OCI-LY7 (cell line): Measurements from ENCODE around the gene FAM185A. TPM values are rescaled to one million over a fixed set of nuclear protein-coding genes. Genes with fewer than 3 reads are reported as not detected.

Experiments
- BruUV-seq: library from RNA; stranded (reverse); fragments of 400-500 nt; replicated peaks from 2 replicates; lab custom pipeline; 2021; lab: Mats Ljungman, UMichigan
- CTCF ChIA-PET: fragments of 300-600 bp; sonication (Branson Sonifier 250); formaldehyde crosslinking; loops from one replicate; lab custom pipeline; 2022; ENCODE audit warnings: antibody characterized with exemption; ENCODE audit not compliant: unreplicated experiment; lab: Charles Lee
- POLR2A ChIA-PET: fragments of 300-600 bp; sonication (Branson Sonifier 250); formaldehyde crosslinking; loops from one replicate; lab custom pipeline; 2022; ENCODE audit warnings: antibody characterized with exemption; lab: Charles Lee
- DNase-seq: peaks from one replicate; pipeline ENCODE4 v3.0.0-alpha.2; 2015; ENCODE audit warnings: low spot score
- H2AFZ ChIP-seq: fragments of 200-600 bp; sonication (generic), shearing (Covaris generic); 2 replicates; pipeline ENCODE4 v1.6.1; 2014; ENCODE audit warnings: mild to moderate bottlenecking, antibody characterized with exemption, low read length, moderate library complexity
- H3K27ac ChIP-seq: fragments of 200-600 bp; sonication (generic); 2 replicates; pipeline ENCODE4 v1.5.1; 2014; ENCODE audit warnings: mixed run types, low read depth, mild to moderate bottlenecking, moderate library complexity, low read length, inconsistent platforms; ENCODE audit not compliant: poor library complexity, severe bottlenecking
- H3K36me3 ChIP-seq: fragments of 200-600 bp; sonication (generic); 2 replicates; pipeline ENCODE4 v1.6.1; 2014; ENCODE audit warnings: mild to moderate bottlenecking, antibody characterized with exemption, low read length, moderate library complexity, mixed read lengths; ENCODE audit not compliant: insufficient read depth
- H3K4me1 ChIP-seq: fragments of 200-600 bp; sonication (generic); 2 replicates; pipeline ENCODE4 v1.5.1; 2014; ENCODE audit warnings: mild to moderate bottlenecking, low read length; ENCODE audit not compliant: insufficient read depth, poor library complexity, severe bottlenecking
- H3K4me2 ChIP-seq: fragments of 200-600 bp; sonication (generic); 2 replicates; pipeline ENCODE4 v1.6.1; 2014; ENCODE audit warnings: mild to moderate bottlenecking, low read length
- H3K4me3 ChIP-seq: fragments of 200-600 bp; sonication (generic); 2 replicates; pipeline ENCODE4 v1.5.1; 2014; ENCODE audit warnings: mild to moderate bottlenecking, low read depth, low read length; ENCODE audit not compliant: poor library complexity, severe bottlenecking
- H3K79me2 ChIP-seq: fragments of 200-600 bp; sonication (generic); 2 replicates; pipeline ENCODE4 v1.6.1; 2016; ENCODE audit warnings: low read depth, mild to moderate bottlenecking, low read length, moderate library complexity, mixed read lengths; ENCODE audit not compliant: insufficient read depth
- H3K9me2 ChIP-seq: fragments of 200-600 bp; sonication (generic); 2 replicates; pipeline ENCODE4 v1.6.1; 2016; ENCODE audit warnings: mild to moderate bottlenecking, low read length, mixed read lengths; ENCODE audit not compliant: insufficient read depth
- H3K9me3 ChIP-seq: fragments of 200-600 bp; sonication (generic); 2 replicates; pipeline ENCODE4 v1.6.1; 2014; ENCODE audit warnings: mild to moderate bottlenecking, mixed run types, low read length, mixed read lengths
- H4K20me1 ChIP-seq: fragments of 200-600 bp; sonication (generic); 2 replicates; pipeline ENCODE4 v1.6.1; 2014; ENCODE audit warnings: mild to moderate bottlenecking, antibody characterized with exemption, low read length, moderate library complexity, mixed read lengths; ENCODE audit not compliant: insufficient read depth
- EZH2phosphoT487 ChIP-seq: fragments of 200-600 bp; sonication (generic); IDR thresholded peaks from 2 replicates; pipeline ENCODE4 v1.6.1; 2018; ENCODE audit warnings: low read depth, borderline replicate concordance, mild to moderate bottlenecking, mixed run types, antibody characterized with exemption, low read length, moderate library complexity, mixed read lengths
- intact Hi-C: fragments of 100-400 bp; cut with micrococcal nuclease; formaldehyde crosslinking; loops from one replicate; pipeline ENCODE4 v1.10.0; 2022; ENCODE audit not compliant: unreplicated experiment
- total RNA-seq, 2 experiments: library from RNA; depleted of rRNA in 1 of 2; stranded (reverse); fragments of >200 nt in 1 of 2; shearing (Covaris generic) in 1 of 2; gene quantifications; 2 replicates each; pipeline ENCODE4 v1.2.3, GENCODE V29; 2014 to 2022
- TF ChIP-seq, protein P1 (sequence below): fragments of 200-600 bp; sonication (generic); conservative IDR thresholded peaks from 2 replicates; pipeline ENCODE4 v1.5.1; 2014; ENCODE audit warnings: mild to moderate bottlenecking, antibody characterized with exemption, low read length, moderate library complexity, mixed read lengths

FAM185A gene
- total RNA-seq, 2 experiments from 2014 or later: 10.3 to 10.4 TPM

DNA sequence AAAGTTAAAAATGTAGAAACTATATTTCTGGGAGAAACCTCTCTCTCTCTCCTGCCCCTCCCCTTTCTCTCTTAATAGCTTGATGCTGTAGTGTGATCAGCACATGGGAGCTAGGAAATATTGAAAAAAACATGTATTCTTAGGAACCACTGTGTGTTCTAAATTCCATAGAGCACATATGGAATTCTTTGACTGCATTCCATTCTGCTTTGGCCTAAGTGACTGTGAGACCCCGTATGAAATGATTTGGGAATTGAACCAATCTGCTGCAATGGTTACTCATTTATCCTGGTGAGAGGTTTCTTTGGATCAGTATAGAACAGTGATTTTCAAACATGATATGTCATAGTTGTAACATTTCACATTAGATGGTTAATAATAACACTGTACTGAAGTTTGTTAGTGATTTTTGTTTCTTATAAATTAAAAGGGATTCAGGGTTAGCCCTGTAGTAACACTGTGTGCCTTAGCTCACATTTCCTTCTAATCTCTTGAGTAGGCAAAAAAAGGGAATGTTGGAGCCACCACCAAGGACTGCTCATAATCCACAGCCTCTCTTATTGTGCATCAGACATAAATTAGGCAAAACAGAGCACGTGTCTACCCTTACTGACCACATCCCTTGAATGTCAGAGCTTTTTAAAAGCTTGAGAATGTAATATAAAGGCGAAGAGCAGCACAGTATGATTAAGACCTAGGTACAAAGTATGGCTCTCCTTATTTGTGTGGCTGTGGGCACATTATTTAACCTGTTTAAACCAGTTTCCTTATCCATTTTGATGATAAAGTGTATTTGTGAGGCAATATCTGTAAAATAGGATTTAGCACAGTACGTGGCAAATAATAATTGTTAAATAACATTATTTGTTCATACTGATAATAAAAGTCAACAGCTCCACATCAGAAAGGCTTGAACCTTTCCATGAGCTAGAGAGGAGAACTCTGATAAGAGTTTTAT, 69.1 kb downstream of the FAM185A start:
- intact Hi-C loops: no loop called here
- BruUV-seq: no TSS peak
- Histone ChIP-seq H3K9me2 (no peaks in the 10 kb centered on the region), H3K36me3 (no peaks in the 10 kb centered on the region), H2AFZ (no peak overlapping the region), H3K27ac (no peak overlapping the region), H3K79me2 (no peaks in the 10 kb centered on the region), H3K9me3 (no peaks in the 10 kb centered on the region), H3K4me2 (no peak overlapping the region), H3K4me3 (no peak overlapping the region), H3K4me1 (no peaks in the 10 kb centered on the region), H4K20me1 (no peaks in the 10 kb centered on the region)
- TF ChIP-seq, protein P1, sequence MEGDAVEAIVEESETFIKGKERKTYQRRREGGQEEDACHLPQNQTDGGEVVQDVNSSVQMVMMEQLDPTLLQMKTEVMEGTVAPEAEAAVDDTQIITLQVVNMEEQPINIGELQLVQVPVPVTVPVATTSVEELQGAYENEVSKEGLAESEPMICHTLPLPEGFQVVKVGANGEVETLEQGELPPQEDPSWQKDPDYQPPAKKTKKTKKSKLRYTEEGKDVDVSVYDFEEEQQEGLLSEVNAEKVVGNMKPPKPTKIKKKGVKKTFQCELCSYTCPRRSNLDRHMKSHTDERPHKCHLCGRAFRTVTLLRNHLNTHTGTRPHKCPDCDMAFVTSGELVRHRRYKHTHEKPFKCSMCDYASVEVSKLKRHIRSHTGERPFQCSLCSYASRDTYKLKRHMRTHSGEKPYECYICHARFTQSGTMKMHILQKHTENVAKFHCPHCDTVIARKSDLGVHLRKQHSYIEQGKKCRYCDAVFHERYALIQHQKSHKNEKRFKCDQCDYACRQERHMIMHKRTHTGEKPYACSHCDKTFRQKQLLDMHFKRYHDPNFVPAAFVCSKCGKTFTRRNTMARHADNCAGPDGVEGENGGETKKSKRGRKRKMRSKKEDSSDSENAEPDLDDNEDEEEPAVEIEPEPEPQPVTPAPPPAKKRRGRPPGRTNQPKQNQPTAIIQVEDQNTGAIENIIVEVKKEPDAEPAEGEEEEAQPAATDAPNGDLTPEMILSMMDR: no peak
- no peak for DNase-seq
- POLR2A ChIA-PET: interaction anchor here (0.6 to 1.1 kb wide), 3 partner anchors 9 to 100 kb away, joined by 3 read pairs; no protein-coding TSS in a partner anchor
- CTCF ChIA-PET: no interaction called here

DNA sequence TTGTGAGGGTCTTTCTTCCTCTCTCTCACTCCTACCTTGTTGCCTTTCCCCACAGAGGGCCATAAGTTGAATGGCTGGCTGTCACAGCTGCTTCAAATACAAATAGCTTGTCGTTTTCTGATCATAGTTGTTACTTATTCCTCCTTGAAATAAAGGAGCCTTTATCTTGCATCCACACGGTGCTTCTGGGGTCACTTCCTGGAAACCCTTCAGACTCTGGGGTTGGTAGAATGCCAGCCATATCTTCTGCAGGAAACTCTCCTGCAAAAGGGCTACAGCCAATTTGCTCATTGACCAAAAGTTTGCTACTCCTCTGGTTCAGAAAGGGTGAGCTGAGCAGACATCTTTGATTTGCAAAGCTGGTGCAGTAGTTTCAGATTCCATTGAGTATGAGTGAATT, 70.4 kb downstream of the FAM185A start:
- Histone ChIP-seq H3K4me1 (no peaks in the 10 kb centered on the region), H3K4me3 (no peak overlapping the region), H4K20me1 (no peaks in the 10 kb centered on the region), H2AFZ (no peak overlapping the region), H3K36me3 (no peaks in the 10 kb centered on the region), H3K27ac (no peak overlapping the region), H3K9me2 (no peaks in the 10 kb centered on the region), H3K9me3 (no peaks in the 10 kb centered on the region), H3K4me2 (no peak overlapping the region), H3K79me2 (no peaks in the 10 kb centered on the region)
- ChIA-PET POLR2A (interaction anchor here (0.6 to 2.0 kb wide), 4 partner anchors 11 to 252 kb away, joined by 3 to 5 read pairs (median 3); no protein-coding TSS in a partner anchor), CTCF (no interaction called here)
- no TSS peak for BruUV-seq
- TF ChIP-seq, protein P1: no peak
- TF ChIP-seq EZH2phosphoT487: no peak
- DNase-seq: no peak
- intact Hi-C loops: no loop called here
